NOMO-1 treated with dmso at 0.1 percent for 144 hours (cell line): ENCODE results near the gene SLAMF9.

Experiments used
- DNase-seq: peaks from one replicate; lab custom pipeline; 2025; ENCODE audit not compliant: unreplicated experiment; lab: John Stamatoyannopoulos, UW

The SLAMF9 gene

GRCh38 chr1:159946242-159947187, 7.5 kb downstream of the SLAMF9 start:
- DNase-seq: no peak

GRCh38 chr1:159945483-159946241, 8.4 kb downstream of the SLAMF9 start, which contains the start of gene IGSF9:
Gene IGSF9 (minus strand): TSS chr1:159945613. CDS start chr1:159943454, 2,159 bp downstream.
- peak; percentile 16 for DNase-seq

GRCh38 chr1:159944623-159945455, 9.2 kb downstream of the SLAMF9 start:
- no peak for DNase-seq

- no peak for DNase-seq
These were observed 10.0 kb downstream of the SLAMF9 start for GRCh38 chr1:159943908-159944622.

- DNase-seq: no peak
These were observed 10.8 kb downstream of the SLAMF9 start for GRCh38 chr1:159943278-159943640.

GRCh38 chr1:159942632-159943277, 11.3 kb downstream of the SLAMF9 start:
- no peak for DNase-seq

GRCh38 chr1:159941591-159942560, 12.2 kb downstream of the SLAMF9 start:
- no peak for DNase-seq

GRCh38 chr1:159941141-159941540, 12.9 kb downstream of the SLAMF9 start:
- no peak for DNase-seq

GRCh38 chr1:159940006-159940620, 13.9 kb downstream of the SLAMF9 start:
- DNase-seq: no peak

- no peak for DNase-seq
These were observed 14.4 kb downstream of the SLAMF9 start for GRCh38 chr1:159939678-159940002.

GRCh38 chr1:159938905-159939677, 14.9 kb downstream of the SLAMF9 start:
- DNase-seq: no peak

- DNase-seq: no peak
These were observed 15.7 kb downstream of the SLAMF9 start for GRCh38 chr1:159938211-159938852.

GRCh38 chr1:159937054-159937750, 16.8 kb downstream of the SLAMF9 start:
- DNase-seq: peak; percentile 58

GRCh38 chr1:159936273-159936904, 17.6 kb downstream of the SLAMF9 start:
- peak; percentile 53 for DNase-seq

- DNase-seq: peak; percentile 62
These were observed 18.2 kb downstream of the SLAMF9 start for GRCh38 chr1:159935719-159936272.

- no peak for DNase-seq
These were observed 18.7 kb downstream of the SLAMF9 start for GRCh38 chr1:159935305-159935704.
